ENCODE data around the gene PRKG2.

GRCh38 chr4:81245218-81246009 lies 30.4 kb upstream of the PRKG2 start:
- no peak for TF ChIP-seq CTCF (optimal IDR thresholded peaks at IDR 0.05 in 1 of 3, IDR thresholded peaks at IDR 0.05 in 1 of 3, conservative IDR thresholded peaks at IDR 0.05 in 1 of 3; ENCODE audit: extremely low read depth in 1 of 3, insufficient read depth in 2 of 3, low read length in 3 of 3)
- no peak for TF ChIP-seq EZH2 (IDR thresholded peaks at IDR 0.05; ENCODE audit: low read length)
